Vagina (tissue), 2 donors: ENCODE data around the gene CSTF1.

Source experiments
- CTCF ChIP-seq, 3 experiments: fragments of 450-650 bp in 2 of 3; fragments of 200-600 bp in 1 of 3; sonication (generic) in 1 of 3; IDR thresholded peaks; one replicate each; pipeline ENCODE4 v1.5.1; 2017 to 2019; ENCODE audit warnings: antibody characterized with exemption in 3 of 3, mild to moderate bottlenecking in 2 of 3, moderate library complexity in 2 of 3
- POLR2A ChIP-seq, 2 donors: fragments of 450-650 bp; IDR thresholded peaks; one replicate each; pipeline ENCODE4 v1.6.1; 2017; ENCODE audit warnings: antibody characterized with exemption in 2 of 2, mild to moderate bottlenecking in 2 of 2, moderate library complexity in 2 of 2
- POLR2AphosphoS5 ChIP-seq, 2 donors: sonication (generic); formaldehyde crosslinking; IDR thresholded peaks; one replicate each; pipeline ENCODE4 v1.9.0; 2017; ENCODE audit warnings: antibody characterized with exemption in 2 of 2, mild to moderate bottlenecking in 2 of 2, low read depth in 1 of 2; ENCODE audit not compliant: insufficient read depth in 1 of 2

- TF ChIP-seq CTCF (IDR thresholded peaks at IDR 0.05) (no peak), POLR2A (IDR thresholded peaks at IDR 0.05) (no peak), POLR2AphosphoS5 (IDR thresholded peaks at IDR 0.05; ENCODE audit: insufficient read depth in 1 of 2, low read depth in 1 of 2) (no peak)
Measured at GRCh38 chr20:56368351-56369134, 23.9 kb upstream of the CSTF1 start.
